Sigmoid colon (tissue), 7 donors: ENCODE data around the gene JOSD2. TPM values are rescaled to one million over a fixed set of nuclear protein-coding genes. Genes with fewer than 3 reads are reported as not detected.

Experiments
- DNase-seq: peaks from one replicate; pipeline ENCODE4 v3.0.0-alpha.2; 2019
- H3K27ac ChIP-seq, 4 donors: fragments of 200-600 bp; sonication (generic); one replicate each; pipeline ENCODE4 v1.5.1; 2016 to 2019; ENCODE audit warnings: mild to moderate bottlenecking in 1 of 4
- H3K27me3 ChIP-seq, 3 donors: fragments of 200-600 bp; sonication (generic); one replicate each; pipeline ENCODE4 v1.5.1; 2019; ENCODE audit warnings: mild to moderate bottlenecking in 1 of 3
- H3K36me3 ChIP-seq, 4 donors: fragments of 200-600 bp; sonication (generic); one replicate each; pipeline ENCODE4 v1.5.1; 2016 to 2019
- H3K4me1 ChIP-seq, 4 donors: fragments of 200-600 bp; sonication (generic); one replicate each; pipeline ENCODE4 v1.5.1; 2017 to 2019
- H3K4me3 ChIP-seq, 4 donors: fragments of 200-600 bp; sonication (generic); one replicate each; pipeline ENCODE4 v1.5.1; 2017 to 2019; ENCODE audit warnings: mild to moderate bottlenecking in 2 of 4, moderate library complexity in 1 of 4
- H3K9me3 ChIP-seq, 4 donors: fragments of 200-600 bp in 3 of 4; sonication (generic) in 3 of 4; one replicate each; pipeline versions ENCODE4 v1.5.1 to v1.6.1; 2013 to 2019
- EP300 ChIP-seq, 4 donors: sonication (generic); formaldehyde crosslinking; IDR thresholded peaks; one replicate each; pipeline ENCODE4 v1.6.1; 2017; ENCODE audit warnings: antibody characterized with exemption in 4 of 4
- POLR2A ChIP-seq, 2 donors: fragments of 450-650 bp; IDR thresholded peaks; one replicate each; pipeline ENCODE4 v1.6.1; 2016; ENCODE audit warnings: antibody characterized with exemption in 2 of 2, mild to moderate bottlenecking in 2 of 2, moderate library complexity in 2 of 2
- POLR2AphosphoS5 ChIP-seq, 4 donors: sonication (generic); formaldehyde crosslinking; IDR thresholded peaks; one replicate each; pipeline ENCODE4 v1.6.1; 2017; ENCODE audit warnings: antibody characterized with exemption in 4 of 4
- WGBS, 2 donors: extraction: QIAGEN DNeasy Blood & Tissue Kit; methylation state at CpG; one replicate each; pipeline ENCODE4 v1.1.7; 2013; 5-methylcytosine and 5-hydroxymethylcytosine counted together
- intact Hi-C: fragments of 100-400 bp; cut with DNase I; formaldehyde crosslinking; loops from one replicate; pipeline ENCODE4 v1.15.1; 2023
- polyA plus RNA-seq, 3 donors: library from polyadenylated mRNA; stranded (reverse); fragments of 200-250 nt; gene quantifications; one replicate each; pipeline ENCODE4 v1.2.3, GENCODE V29; 2013
- total RNA-seq, 4 donors: library from RNA; depleted of rRNA; stranded (reverse); fragments of >200 nt; gene quantifications; one replicate each; pipeline ENCODE4 v1.1.0, GENCODE V29; 2016
- TF ChIP-seq, protein P1 (sequence below), 4 experiments: fragments of 450-650 bp in 3 of 4; fragments of 200-600 bp in 1 of 4; IDR thresholded peaks; one replicate each; pipeline ENCODE4 v1.5.1; 2016 to 2019; ENCODE audit warnings: antibody characterized with exemption in 4 of 4, mild to moderate bottlenecking in 3 of 4, moderate library complexity in 2 of 4
- donor health status: healthy with polysubstance abuse.
- donor health status: Bipolar disorder and iron deficiency.
- donor health status: healthy.

Gene JOSD2
- total and polyA plus RNA-seq, 7 donors = 23.5 to 85.1 (median 47.9) TPM

GRCh38 chr19:50547385-50548190, 36.6 kb upstream of the JOSD2 start:
- intact Hi-C loops = no loop called here
- H3K4me3 ChIP-seq = no peak overlapping the region

GRCh38 chr19:50546527-50547221, 35.7 kb upstream of the JOSD2 start:
- H3K4me1 ChIP-seq = no peaks in the 10 kb centered on the region
- no peak overlapping the region for H3K4me3 ChIP-seq
- no peaks in the 10 kb centered on the region for H3K36me3 ChIP-seq
- TF ChIP-seq EP300 (IDR thresholded peaks at IDR 0.05) (no peak), POLR2AphosphoS5 (IDR thresholded peaks at IDR 0.05) (no peak), POLR2A (IDR thresholded peaks at IDR 0.05) (no peak)
- TF ChIP-seq, protein P1, sequence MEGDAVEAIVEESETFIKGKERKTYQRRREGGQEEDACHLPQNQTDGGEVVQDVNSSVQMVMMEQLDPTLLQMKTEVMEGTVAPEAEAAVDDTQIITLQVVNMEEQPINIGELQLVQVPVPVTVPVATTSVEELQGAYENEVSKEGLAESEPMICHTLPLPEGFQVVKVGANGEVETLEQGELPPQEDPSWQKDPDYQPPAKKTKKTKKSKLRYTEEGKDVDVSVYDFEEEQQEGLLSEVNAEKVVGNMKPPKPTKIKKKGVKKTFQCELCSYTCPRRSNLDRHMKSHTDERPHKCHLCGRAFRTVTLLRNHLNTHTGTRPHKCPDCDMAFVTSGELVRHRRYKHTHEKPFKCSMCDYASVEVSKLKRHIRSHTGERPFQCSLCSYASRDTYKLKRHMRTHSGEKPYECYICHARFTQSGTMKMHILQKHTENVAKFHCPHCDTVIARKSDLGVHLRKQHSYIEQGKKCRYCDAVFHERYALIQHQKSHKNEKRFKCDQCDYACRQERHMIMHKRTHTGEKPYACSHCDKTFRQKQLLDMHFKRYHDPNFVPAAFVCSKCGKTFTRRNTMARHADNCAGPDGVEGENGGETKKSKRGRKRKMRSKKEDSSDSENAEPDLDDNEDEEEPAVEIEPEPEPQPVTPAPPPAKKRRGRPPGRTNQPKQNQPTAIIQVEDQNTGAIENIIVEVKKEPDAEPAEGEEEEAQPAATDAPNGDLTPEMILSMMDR (IDR thresholded peaks at IDR 0.05) = no peak
- H3K9me3 ChIP-seq = no peaks in the 10 kb centered on the region
- no peak overlapping the region for H3K27ac ChIP-seq
- H3K27me3 ChIP-seq = peaks cover 3 to 34% (median 10%) of the 10 kb centered on the region in 3 donors
- no peak for DNase-seq
- 57 to 76% methylated on average over 29 of the region's 29 CpGs for WGBS, 2 donors
- intact Hi-C loops = no loop called here

More at GRCh38 chr19:50547385-50548190, 36.6 kb upstream of the JOSD2 start:
- no peaks in the 10 kb centered on the region for H3K9me3 ChIP-seq
- no peak for DNase-seq
- peaks cover 0 to 4% (median 0%) of the 10 kb centered on the region in 4 donors for H3K4me1 ChIP-seq
- H3K27me3 ChIP-seq = peaks cover 7 to 41% (median 17%) of the 10 kb centered on the region in 3 donors
- 59 to 71% methylated on average over 18 of the region's 18 CpGs for WGBS, 2 donors
- H3K27ac ChIP-seq = no peak overlapping the region
- TF ChIP-seq, protein P1 (IDR thresholded peaks at IDR 0.05) = no peak
- TF ChIP-seq POLR2A (IDR thresholded peaks at IDR 0.05) = no peak
- no peak for TF ChIP-seq POLR2AphosphoS5 (IDR thresholded peaks at IDR 0.05)
- TF ChIP-seq EP300 (IDR thresholded peaks at IDR 0.05) = no peak
- H3K36me3 ChIP-seq = no peaks in the 10 kb centered on the region

DNA sequence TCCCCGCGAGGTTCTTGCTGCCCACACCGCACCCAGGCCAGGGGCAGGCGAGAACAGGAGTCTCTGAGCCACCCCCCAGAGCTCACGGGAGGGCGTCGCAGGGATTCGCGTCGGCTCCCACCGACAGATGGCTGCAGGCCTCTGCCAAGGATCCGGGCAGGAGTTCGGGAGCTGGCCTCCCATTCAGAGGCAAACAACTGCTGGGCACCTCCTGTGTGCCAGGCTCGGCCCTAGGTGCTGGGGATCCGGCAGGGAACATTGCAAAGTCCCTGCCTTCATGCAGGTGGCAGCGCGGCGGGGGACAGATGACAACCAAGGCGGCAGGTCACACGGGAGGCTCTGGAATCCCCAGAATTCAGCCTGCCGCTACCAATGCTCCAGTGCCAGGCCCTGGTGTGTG, 32.0 kb upstream of the JOSD2 start:
- Histone ChIP-seq H3K36me3 (no peaks in the 10 kb centered on the region), H3K4me1 (no peaks in the 10 kb centered on the region), H3K27ac (no peak overlapping the region), H3K27me3 (peaks cover 0 to 7% (median 0%) of the 10 kb centered on the region in 3 donors), H3K4me3 (no peak overlapping the region), H3K9me3 (no peaks in the 10 kb centered on the region)
- DNase-seq = no peak
- intact Hi-C loops = no loop called here
- TF ChIP-seq, protein P1 (IDR thresholded peaks at IDR 0.05) = no peak
- TF ChIP-seq EP300 (IDR thresholded peaks at IDR 0.05) (no peak), POLR2AphosphoS5 (IDR thresholded peaks at IDR 0.05) (no peak), POLR2A (IDR thresholded peaks at IDR 0.05) (no peak)
- 84 to 87% methylated on average over 21 of the region's 21 CpGs for WGBS, 2 donors

GRCh38 chr19:50537769-50538230, 26.8 kb upstream of the JOSD2 start:
- TF ChIP-seq, protein P1 (IDR thresholded peaks at IDR 0.05) = peak in 3 of 4 experiments; percentile 16 to 32 (median 18)
- no peak for TF ChIP-seq POLR2A (IDR thresholded peaks at IDR 0.05)

More at GRCh38 chr19:50537769-50538230, 26.8 kb upstream of the JOSD2 start:
- Histone ChIP-seq H3K4me3 (no peak overlapping the region), H3K36me3 (no peaks in the 10 kb centered on the region), H3K9me3 (peaks cover 0 to 3% (median 1%) of the 10 kb centered on the region in 4 donors), H3K4me1 (no peaks in the 10 kb centered on the region), H3K27me3 (peaks cover 0 to 17% (median 0%) of the 10 kb centered on the region in 3 donors), H3K27ac (no peak overlapping the region)
- intact Hi-C loops = no loop called here
- DNase-seq = no peak
- WGBS, 2 donors = 18% methylated on average over 15 of the region's 15 CpGs
